Activated CD8-positive, alpha-beta T cell treated with anti-CD3 and anti-CD28 coated beads, Interleukin-2, amount 10 ng/mL, durations not matched to agents 7 days and 5 days (primary cell): ENCODE results near the gene RAG1. TPM values are rescaled to one million over a fixed set of nuclear protein-coding genes. Genes with fewer than 3 reads are reported as not detected.

Experiments
- total RNA-seq, 2 experiments: library from RNA; stranded (reverse); gene quantifications; one replicate each; pipeline ENCODE4 v1.2.3, GENCODE V29; 2021

RAG1 gene
- total RNA-seq, 2 experiments from 2014 or later, result 0.08 TPM

Other genes with a start within 250 kb of the RAG1 start
- 1 to 10 TPM; 8.8 to 9.1 TPM for gene TRAF6, start 57.7 kb upstream of the RAG1 start, total RNA-seq
- gene IFTAP, start 26.5 kb downstream of the RAG1 start, total RNA-seq, result 1 to 10 TPM in 1 of 2 experiments, under 1 TPM in 1; 0.90 to 1.5 TPM
- not detected for gene RAG2, start 30.2 kb downstream of the RAG1 start, total RNA-seq